Glomerular endothelial cell (primary cell): ENCODE results near the gene TRIM63. TPM values are rescaled to one million over a fixed set of nuclear protein-coding genes. Genes with fewer than 3 reads are reported as not detected.

Source experiments
- DNase-seq: peaks from one replicate; pipeline ENCODE4 v3.0.0-alpha.2; 2011; ENCODE audit warnings: low read depth, low spot score; ENCODE audit errors: extremely low read depth
- total RNA-seq: library from RNA; depleted of rRNA; stranded (reverse); fragments of >200 nt; gene quantifications from 2 replicates; pipeline ENCODE4 v1.2.3, GENCODE V29; 2015

The TRIM63 gene
- total RNA-seq, 1 donor from 2014 or later, result not detected

DNA sequence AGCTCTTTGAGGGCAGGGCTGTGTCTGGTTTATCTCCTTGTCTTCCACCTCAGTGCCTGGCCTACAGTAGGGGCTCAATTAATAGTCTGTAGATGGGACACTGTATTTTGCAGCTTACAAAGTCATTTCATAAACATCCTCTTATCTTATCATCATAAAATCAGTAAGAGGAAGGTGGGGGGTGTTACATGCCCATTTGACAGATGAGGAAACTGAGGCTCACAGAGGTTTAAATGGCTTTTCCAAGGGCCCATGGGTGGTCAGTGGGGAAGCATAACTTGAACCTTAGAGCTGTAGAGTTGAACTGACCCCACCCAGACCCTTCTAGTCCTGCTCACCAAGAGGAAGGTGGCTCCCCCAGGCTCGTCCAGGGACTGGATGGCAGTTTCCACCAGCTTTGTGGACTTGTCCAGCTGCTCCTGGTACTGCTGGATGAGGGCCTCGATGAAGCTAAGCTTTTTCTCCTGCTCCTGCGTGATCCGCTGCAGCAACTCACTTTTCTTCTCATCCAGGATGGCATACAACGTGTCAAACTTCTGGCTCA lies 9.3 kb downstream of the TRIM63 start:
- no peak for DNase-seq

DNA sequence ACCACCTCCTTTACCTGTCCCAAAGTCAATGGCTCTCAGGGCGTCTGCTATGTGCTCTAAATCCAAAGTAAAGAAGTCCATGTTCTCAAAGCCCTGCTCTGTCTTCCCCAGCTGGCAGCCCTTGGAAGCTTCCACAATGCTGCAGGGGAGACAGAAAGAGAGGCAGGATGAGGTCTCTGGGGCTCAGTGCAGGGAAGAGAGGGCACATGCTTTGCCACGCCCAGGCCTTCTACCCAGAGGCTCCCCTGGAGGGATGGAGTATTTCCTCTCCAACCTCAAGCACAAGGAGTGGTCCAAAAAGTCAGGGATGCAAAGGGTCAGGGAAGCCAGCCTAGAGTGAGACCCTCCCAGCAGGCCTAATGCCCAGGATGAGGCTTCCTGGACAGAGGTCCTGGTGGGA lies 10.2 kb downstream of the TRIM63 start:
- no peak for DNase-seq

DNA sequence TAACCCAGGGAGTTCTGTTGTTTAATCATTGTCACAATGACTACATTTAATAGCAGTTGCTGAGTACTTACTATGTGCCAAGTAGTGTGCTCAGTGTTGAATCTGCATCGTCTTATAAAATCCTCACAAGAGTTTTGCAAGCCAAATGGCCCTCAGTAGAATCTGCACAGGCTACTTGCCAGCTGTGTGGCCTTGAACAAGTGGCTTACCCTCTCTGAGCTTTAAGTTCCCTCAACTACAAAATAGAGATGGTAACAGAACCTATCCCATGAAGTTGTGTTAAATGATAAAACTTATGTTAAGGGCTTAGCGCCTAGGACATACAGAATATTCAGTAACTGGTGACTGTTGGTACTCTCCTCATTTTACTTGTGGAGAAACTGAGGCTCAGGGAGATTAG lies 12.4 kb downstream of the TRIM63 start:
- DNase-seq, result no peak

DNA sequence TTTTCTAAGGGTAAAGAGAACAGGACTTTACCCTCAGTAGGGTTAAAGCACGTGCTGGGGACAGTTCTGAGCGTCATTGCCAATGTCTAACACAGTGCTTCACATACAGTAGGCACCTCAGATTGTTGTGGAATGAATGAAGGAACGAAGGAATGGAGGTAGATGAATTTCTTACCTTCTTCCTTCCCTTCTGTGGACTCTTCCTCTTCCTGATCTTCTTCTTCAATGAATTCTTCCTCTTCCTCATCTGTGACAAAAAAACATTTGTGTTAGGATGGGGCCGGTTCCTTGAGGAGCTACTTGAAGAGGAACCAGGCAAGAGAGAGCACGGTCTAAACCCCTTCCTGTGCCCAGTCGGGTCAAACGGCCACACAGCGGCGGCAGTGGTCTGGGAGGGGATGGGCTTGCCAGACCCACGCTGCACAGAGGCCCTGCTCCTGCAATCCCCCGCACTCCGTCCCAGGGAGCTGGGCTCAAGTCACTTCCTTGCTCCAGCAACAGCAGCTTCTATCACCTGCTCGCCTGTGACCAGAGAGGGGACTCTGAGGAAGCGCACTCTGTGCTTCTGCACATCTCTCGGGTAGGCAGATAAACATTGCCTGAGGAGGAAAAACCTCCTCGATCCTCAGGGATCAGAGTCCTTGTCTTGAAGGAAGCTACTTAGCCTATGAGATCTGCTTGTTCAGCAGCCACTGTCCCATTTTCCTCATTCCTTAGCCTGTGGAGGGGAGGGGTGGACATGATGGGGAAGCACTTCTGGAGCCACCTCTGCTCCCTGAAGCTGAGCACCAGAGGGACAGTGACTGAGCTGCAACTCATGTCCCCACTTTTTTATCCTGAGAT lies 13.5 kb downstream of the TRIM63 start:
- no peak for DNase-seq

DNA sequence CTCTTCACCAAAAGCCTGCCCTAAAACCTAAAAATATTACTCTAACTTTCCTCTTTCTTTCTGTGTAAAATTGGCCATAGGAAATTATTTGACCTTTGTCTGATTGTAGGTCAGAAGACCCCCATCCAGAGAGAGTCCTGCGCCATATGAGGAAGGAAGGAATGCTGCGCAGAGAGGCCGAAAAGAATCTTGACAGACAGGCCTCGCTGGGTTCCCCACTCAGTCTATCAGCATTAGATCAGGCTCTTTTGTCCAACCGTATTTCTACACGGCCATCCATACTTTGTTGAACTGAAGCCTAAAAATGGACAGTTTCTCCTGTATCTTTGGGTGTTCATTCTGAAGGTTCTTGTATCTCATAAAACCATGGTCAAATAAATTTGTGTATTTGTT lies 17.2 kb downstream of the TRIM63 start:
- DNase-seq, result no peak

DNA sequence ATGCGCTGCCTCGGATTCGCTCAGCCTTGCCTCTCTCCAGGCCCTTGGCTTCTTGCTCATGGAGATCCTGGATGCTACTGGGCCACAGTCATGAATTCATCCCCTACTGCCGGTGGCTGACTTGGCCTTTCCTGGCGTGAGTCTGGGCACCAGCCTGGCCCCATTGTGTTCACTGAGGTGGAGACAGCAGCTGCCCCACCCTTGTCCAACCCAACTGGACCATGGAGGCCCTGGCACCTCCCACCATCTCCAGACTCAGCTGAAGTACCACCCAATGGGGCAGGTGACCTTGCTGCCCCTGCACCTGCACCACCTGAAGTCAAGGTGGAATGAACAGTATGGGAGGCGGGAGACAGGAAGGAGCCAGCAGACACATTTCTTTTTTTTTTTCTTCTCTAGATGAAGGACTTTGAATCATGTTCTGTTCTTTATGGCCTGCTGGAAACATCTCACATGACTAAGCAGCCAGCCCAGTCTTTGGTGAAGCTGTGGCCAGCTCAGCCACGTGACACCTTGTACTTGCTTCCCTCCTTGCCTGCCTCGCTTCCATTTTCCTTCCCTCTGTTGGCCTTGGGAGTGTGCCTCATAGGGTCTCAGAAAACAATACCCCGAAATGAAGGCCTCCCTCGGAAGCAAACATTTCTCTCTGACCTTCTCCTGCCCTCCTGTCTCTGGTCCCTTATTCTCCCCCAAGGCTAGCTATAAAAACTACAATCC lies 17.7 kb downstream of the TRIM63 start:
- DNase-seq, result no peak

DNA sequence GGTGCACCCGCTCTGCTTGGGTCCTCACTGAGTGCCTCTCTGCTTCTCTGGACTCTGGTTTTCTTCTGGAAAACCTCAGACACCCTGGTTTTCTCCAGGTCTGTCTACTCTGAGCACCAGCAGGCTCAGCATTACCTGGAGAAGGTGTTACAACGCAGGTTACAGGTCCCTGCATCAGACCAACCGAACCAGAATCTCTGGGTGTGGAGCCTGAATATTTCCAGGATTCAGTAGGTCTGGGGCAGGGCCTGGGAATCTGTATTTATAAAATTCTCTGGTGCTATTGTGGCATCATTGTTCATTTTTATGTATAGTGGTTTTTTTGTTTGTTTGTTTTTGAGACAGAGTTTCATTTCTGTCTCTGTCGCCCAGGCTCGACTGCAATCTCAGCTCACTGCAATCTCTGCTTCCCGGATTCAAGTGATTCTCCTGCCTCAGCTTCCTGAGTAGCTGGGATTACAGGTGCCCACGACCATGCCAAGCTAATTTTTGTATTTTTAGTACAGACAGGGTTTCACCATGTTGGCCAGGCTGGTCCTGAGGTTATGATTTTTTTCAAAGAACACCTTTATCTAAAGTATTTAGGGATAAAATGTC lies 20.1 kb downstream of the TRIM63 start:
- DNase-seq, result no peak

DNA sequence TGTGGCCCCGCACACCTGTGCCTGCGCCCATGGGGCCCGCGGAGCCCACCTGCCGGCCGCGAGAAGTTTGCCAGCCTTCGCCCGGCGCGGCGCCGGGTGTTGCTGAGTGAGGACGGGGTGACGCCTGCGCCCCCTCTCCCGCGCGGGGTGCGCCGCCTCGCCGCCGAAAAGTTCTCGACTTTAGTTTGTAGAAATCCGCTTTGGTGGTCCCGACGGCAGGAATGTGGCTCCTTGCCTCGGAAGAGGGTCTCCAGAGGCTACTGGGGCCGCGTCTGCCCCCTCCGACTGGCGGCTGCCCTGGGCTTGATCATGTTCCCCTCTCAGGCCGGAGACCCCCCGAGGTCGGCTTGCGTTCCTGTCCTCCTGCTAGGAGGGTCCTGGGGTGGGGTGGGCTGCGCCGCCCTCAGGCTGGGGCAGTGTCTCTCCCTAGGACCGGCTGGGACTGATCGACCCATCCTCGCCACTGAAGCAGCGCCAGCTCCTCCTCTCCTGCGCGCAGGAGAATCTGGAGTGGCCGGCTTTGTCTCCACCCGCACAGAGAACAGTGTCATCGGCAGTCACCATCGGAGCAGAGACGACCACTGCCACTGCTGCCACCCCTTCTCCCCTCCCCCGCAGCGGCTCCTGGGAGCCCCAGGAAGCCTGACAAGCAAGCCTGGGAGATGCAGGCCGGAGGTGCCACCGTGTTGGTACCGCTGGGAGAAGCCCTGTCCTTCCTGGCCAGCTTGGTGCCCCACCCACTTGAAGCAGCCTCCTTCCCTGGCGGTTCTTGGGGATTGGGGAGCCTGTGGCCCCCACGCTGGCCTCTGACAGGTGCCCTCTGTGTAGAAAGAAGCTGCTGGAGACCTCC lies 21.0 kb downstream of the TRIM63 start:
- DNase-seq, result no peak

DNA sequence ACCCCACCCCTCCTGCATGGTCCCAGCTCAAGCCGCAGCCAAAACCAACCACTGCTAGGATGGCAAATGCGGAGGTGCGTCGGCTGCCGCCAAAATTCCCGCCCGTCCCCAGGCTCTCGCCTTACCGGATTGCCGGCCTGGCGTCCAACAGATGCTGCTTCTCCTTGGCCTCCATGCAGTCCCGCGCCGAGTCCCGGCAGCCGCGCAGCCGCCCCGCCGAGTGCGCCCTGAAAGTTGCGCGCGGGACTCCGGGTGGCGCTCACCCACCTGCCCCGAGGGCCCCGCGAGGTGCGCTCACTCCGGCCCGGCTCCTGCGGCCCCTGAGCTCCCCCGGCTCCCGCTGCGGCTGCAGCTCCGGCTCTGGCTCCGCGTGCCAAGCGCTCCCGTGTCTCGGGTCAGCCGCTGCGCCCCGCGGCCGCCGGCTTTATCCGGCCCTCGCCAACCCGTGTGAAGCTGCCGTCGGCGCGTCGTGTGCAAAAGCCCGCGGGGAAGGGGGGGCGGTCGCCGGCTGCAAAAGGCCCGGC lies 21.6 kb downstream of the TRIM63 start, which contains the start of gene SLC30A2:
Gene SLC30A2 (minus strand): TSS at position 397 of the 524 bp plus-strand sequence. CDS start 222 bp downstream, at position 175.
- no peak for DNase-seq

DNA sequence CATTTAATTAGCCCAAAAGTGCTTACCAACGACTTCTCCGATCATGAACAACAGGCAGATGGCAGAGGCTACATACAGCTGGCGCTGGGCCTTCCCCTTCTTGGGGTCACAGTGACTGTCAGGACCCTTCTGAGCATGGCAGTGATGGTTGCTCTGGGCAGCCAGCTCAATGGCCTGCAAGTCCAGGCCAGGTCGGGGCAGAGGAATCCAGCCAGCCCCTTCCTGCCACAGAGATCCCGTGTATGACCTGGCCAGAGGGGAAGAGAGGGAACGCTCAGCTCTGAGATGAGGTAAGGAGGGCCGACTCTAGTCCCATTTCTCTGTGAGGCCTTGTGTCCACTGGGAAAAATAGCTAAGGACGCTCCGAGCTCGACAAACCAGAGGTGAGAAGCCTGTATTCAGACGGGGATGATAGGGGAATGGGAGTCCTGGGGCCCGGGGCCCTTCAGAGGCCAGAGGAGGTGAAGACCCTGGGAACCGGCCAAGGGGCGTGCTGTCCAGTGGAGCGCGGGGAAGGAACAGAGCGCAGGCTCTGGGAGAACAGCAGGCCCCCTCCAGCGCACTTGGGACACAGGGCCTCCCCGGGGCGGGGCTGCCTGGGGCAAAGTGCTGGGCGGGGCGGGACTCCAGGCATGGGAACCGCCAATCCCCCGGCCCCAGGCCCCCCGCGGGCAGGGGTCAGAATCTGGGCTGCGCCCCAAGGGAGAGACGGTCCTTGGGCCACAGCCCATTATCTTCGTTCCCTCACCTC lies 22.3 kb downstream of the TRIM63 start:
- no peak for DNase-seq

DNA sequence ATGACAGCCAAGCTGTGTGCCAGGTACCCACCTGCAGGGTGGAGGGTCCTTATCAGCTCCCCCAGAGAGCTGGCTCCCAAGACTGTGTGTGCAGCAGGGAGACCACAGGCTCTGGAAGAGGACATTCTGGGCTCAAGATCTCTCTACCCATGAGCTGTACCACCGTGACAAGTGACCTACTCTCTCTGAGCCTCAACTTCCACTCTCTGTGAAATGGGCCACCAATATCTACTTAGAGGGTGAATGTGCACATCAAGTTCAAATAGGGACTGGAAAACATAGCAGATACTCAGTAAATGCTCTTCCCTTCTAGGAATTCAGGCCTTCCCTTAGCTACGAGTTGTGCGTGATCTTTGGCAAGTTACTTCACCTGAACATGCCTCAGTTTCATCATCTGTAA lies 23.0 kb downstream of the TRIM63 start:
- DNase-seq, result no peak

DNA sequence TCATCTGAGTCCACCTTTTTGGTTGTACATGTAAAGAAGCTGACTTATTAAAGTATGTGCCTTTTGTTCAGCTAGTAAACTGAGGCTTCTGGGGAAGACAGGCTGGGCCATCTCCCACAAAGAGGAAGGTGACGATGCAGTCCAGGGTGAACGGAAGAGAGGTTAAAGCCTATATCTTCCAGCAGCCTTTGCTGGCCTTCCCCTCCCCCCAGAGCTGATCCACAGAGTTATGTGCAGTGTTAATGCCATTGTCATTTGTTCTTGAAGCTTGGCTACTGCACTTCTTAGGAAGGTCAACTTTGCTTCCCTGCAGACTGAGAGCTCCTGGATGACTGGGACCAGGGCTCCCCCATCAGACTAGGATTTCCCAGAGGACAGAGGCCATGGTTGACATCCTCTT lies 23.7 kb downstream of the TRIM63 start:
- no peak for DNase-seq

DNA sequence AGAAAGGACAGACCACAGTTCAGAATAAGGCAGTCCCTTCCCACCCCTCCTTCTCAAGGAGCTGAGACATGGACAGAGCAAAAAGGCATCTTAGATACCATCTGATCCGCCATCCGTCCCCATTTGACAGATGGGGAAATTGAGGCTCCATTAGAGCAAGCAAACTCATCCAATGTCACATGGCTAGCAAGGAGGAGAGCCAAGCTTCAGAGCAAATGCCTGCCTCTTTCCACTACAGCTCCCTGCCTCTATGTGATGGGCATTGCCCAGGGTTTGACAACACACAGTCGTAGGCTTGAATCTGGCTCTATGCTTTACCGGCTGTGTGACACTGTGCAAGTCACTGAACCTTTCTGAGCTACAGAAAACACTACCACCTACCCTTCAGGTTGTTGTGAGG lies 25.5 kb downstream of the TRIM63 start:
- DNase-seq, result no peak

DNA sequence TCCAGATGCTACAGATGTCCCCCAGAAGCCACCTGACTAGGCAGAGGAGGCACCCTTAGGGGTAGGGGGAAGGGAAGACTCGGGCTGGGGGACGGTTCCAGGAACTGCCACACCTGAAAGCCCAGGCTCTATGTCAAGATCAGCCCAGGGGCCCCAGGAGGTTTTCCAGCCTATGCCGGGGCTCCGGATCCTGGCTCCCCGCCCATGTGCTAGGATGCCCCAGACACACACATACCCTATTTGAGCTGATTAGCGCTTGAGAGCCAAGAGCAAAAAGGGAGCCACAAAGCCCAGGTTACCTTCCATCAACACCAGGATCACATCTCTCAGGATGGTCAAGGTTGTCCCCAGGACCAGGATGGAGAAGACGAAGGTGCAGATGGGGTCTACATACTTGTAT lies 26.0 kb downstream of the TRIM63 start:
- DNase-seq, result no peak

DNA sequence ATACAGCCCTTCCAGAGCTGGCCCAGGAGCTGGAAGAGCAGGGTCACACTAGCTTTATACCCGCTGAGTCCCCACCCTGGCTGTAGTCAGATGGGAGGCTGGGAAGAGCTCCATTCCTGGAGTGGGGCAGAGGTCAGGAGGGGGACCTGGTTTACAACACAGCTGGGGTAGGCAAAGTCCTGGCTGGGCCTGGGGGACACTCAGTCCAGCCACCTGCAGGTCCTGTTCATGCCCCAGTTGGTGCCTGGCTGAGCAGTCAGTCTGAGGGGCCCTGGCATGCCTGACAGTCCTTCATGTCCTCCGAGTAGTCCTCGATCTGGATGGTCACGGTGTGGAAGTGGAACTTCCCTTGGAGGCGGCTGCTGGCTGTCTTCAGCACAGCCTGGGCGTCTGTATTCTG lies 28.5 kb downstream of the TRIM63 start:
- no peak for DNase-seq

DNA sequence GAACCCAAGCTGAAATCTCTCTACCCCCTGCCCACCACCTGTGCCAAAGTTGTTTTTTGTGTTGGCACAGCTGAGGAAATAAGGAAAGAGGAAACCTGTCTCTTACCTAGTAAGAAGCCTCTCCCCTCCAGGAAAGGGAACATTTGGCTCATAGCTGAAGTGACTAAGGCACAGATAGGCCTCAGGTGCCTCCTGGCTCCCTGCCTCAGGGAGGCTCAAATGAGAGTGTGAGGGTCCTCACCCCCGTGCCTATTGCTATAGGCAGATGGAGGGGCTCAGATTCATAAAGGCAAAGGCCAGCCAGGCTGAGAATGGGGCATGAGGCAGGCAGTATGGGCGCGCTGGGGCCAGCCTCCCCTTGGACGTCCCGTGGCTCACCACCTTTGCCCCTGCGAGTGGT lies 29.0 kb downstream of the TRIM63 start:
- DNase-seq, result no peak

DNA sequence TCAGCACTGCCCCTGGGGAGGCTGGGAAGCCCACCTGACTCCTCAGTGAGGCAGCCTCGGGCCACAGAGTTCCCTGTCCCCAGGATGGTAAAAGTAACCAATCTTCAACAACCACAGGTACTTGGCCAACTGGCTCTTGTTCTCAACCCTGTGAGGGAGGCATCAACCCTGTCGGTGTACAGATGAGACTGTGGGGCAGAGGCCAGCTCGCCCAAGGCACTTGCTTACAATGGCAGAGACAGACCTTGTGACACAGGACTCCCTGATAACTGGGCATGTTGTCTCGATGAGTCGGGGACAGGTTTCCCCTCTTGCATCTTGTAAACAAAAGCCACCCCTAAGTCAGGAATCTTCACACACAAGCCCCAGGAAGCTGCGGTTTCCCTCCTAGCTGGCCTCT lies 29.5 kb downstream of the TRIM63 start:
- DNase-seq, result no peak

DNA sequence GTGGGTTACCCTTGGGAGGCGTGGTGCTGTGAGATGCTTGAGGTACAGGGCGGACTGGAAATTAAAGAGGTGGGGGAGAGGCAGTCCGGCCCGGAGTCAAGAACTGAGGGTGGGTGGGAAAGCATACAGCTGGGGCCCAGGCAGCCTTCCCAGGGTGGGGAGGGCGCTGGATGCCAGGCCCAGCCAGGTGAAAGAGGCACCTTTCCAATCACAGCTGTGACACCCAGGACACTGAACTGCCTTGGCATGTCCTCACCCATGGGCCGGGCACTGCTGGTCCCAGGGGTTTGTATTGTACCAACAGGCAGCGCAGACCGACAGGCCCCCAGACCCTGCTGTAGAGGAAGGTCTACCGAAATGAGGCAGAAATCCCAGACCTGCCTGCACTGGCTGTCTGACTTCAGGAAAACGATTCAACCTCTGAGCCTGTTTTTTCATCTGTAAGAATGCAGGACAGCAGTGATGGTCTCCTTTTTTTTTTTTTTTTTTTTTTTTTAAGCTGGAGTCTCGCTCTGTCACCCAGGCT lies 30.6 kb downstream of the TRIM63 start:
- DNase-seq, result no peak

DNA sequence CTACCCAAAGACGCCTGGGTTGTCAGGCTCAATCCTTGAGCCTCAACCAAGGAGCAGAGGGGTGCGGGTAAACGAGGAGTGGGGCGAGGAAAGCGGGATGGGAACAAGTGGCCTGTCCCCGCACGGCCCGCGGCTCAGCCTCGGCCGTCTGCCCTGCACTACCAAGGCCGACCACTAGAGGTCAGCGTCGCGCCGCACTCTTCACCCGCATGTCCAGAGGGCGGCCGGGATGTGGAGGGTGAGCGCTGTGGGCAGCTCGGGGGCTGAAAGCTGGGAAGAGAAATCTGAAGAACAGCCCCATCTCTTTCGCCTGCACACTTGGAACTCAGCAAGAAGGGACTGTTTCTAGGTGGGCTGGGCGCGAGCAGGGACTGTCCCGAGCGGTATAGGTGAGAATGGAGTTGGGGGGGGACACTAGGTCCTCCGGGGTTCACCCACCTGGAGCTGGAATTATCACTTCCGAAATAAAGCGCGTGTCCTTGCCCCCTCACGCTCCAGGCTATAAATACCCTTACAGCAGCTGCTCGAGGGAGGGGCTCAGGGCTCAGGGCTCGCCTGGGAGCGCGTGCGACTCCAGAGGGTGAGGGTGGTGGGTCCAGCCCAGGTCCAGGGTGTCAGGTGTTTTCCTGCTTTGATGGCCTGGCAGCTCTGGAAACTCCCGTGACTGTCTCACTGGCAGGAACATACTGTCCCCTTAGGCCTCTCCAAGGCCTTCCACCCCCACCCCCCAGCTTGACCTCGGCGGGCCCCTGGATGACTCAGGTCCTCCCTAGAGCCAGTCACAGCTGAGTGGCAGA lies 31.3 kb downstream of the TRIM63 start:
- DNase-seq, result no peak
